HFFc6 (cell line): Measurements from ENCODE around the gene DSE. TPM values are rescaled to one million over a fixed set of nuclear protein-coding genes. Genes with fewer than 3 reads are reported as not detected.

Source experiments
- DNase-seq: peaks from one replicate; pipeline ENCODE4 v3.0.0-alpha.2; 2018
- H3K27ac Mint-ChIP-seq: 2 replicates; pipeline ENCODE4 v1.8.0; 2020; ENCODE audit warnings: mild to moderate bottlenecking, mixed read lengths
- H3K27me3 Mint-ChIP-seq: 2 replicates; pipeline ENCODE4 v1.8.0; 2021; ENCODE audit warnings: mild to moderate bottlenecking, moderate library complexity, mixed read lengths; ENCODE audit not compliant: insufficient read depth
- H3K36me3 Mint-ChIP-seq: 2 replicates; pipeline ENCODE4 v1.8.0; 2021; ENCODE audit warnings: low read depth, mixed read lengths
- H3K4me1 Mint-ChIP-seq: 2 replicates; pipeline ENCODE4 v1.8.0; 2020; ENCODE audit warnings: low read depth, mixed read lengths
- H3K4me3 Mint-ChIP-seq: 2 replicates; pipeline ENCODE4 v1.8.0; 2020; ENCODE audit warnings: mild to moderate bottlenecking, moderate library complexity, mixed read lengths
- H3K9me3 Mint-ChIP-seq: 2 replicates; pipeline ENCODE4 v1.8.0; 2020; ENCODE audit warnings: mild to moderate bottlenecking, mixed read lengths
- total RNA-seq, 6 experiments: library from RNA; stranded (reverse); fragmentation: NEBNext Ultra II Directional; extraction: Animal tissue kit (Norgen Biotek cat#: 25700); gene quantifications; 2 replicates in 1 of 6; 3 replicates in 5 of 6; pipeline ENCODE4 v1.2.3, GENCODE V29; 2021
- TF ChIP-seq, protein P1 (sequence below): fragments of 200-600 bp; sonication (generic); IDR thresholded peaks from 2 replicates; pipeline ENCODE4 v1.5.0; 2021; ENCODE audit warnings: antibody characterized with exemption, mild to moderate bottlenecking

The DSE gene
- total RNA-seq, 6 experiments from 2014 or later, result 86.7 to 110 (median 94.9) TPM

DNA sequence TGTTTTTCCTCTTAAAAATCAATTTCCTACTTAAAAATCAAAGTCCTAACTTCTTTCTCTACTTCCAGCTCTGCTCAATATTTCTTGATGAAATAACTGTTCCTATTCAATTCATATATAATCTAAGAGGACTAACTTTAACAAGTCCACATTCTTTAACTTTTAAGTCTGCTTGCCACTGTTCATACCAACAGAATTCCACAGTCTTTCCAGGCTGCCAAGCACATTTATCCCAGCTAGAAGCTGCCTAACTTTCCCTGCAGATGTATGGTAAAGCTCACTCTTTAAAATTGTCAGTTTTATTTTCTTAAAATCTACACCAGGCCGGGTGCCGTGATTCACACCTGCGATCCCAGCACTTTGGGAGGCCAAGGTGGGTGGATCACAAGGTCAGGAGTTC is 102.0 kb downstream of the DSE start:
- Mint-ChIP-seq H3K4me3 (no peak overlapping the region), H3K36me3 (no peaks in the 10 kb centered on the region; the same call in 1 of the 2 replicates), H3K27ac (no peak overlapping the region), H3K9me3 (no peaks in the 10 kb centered on the region), H3K27me3 (no peaks in the 10 kb centered on the region; the same call in 1 of the 2 replicates), H3K4me1 (peaks cover 28% of the 10 kb centered on the region)
- no peak for DNase-seq
- TF ChIP-seq, protein P1, sequence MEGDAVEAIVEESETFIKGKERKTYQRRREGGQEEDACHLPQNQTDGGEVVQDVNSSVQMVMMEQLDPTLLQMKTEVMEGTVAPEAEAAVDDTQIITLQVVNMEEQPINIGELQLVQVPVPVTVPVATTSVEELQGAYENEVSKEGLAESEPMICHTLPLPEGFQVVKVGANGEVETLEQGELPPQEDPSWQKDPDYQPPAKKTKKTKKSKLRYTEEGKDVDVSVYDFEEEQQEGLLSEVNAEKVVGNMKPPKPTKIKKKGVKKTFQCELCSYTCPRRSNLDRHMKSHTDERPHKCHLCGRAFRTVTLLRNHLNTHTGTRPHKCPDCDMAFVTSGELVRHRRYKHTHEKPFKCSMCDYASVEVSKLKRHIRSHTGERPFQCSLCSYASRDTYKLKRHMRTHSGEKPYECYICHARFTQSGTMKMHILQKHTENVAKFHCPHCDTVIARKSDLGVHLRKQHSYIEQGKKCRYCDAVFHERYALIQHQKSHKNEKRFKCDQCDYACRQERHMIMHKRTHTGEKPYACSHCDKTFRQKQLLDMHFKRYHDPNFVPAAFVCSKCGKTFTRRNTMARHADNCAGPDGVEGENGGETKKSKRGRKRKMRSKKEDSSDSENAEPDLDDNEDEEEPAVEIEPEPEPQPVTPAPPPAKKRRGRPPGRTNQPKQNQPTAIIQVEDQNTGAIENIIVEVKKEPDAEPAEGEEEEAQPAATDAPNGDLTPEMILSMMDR, result no peak

DNA sequence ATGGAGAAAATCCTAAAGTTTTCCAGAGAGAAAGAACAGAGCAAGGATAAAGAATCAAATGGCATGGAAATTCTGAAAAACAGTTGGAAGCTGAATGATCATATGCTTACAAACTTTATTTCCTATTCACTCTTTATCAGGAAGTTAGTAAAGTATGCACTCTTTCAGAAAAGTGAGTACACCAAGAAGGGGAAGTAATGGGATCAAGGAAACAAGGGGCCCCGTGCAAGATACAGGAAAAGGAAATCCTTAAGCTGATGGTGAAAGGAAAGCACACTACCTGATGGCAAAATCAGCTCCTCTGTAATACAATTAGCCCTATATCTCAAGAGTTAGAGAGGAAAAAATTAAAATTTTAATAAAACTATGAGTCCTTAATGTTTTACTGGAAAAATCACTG is 104.4 kb downstream of the DSE start:
- H3K9me3 Mint-ChIP-seq, result no peaks in the 10 kb centered on the region

DNA sequence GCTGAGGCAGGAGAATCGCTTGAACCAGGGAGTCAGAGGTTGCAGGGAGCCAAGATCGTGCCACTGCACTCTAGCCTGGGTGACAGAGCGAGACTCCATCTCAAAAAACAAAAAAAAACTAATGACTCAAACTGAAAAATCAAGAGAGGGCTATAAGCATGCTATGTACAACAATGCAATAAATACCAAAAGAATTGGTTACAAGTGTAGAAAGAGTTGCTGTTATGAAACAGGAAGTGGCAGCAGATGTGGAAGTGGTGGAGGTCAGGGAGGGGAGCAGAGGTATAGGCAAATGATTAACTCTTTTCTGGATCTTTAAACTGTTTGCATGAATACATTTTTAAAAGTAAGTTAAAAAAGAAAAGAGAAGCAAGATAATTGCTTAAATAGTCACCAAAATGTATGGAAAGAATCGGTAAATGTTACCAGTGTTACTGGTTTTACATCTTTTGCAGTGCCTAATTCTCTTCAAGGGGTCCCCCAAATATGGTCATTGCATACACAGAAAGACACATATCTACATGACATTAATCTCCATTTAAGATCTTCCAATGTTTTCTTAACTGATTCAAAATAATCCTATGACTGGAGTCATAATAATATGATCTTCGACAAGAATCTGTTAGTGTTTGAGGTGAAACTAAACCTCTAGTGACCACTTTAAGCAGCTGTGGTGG is 105.4 kb downstream of the DSE start:
- DNase-seq, result no peak
- Mint-ChIP-seq H3K4me3 (no peak overlapping the region; the same call in 1 of the 2 replicates), H3K27ac (no peak overlapping the region), H3K4me1 (peaks cover 28% of the 10 kb centered on the region), H3K36me3 (no peaks in the 10 kb centered on the region), H3K27me3 (no peaks in the 10 kb centered on the region), H3K9me3 (no peaks in the 10 kb centered on the region)
- TF ChIP-seq, protein P1, result no peak

More for the DNA sequence above, 104.4 kb downstream of the DSE start:
- no peak for DNase-seq
- Mint-ChIP-seq H3K36me3 (no peaks in the 10 kb centered on the region), H3K27ac (no peak overlapping the region), H3K27me3 (no peaks in the 10 kb centered on the region), H3K4me1 (peaks cover 28% of the 10 kb centered on the region), H3K4me3 (no peak overlapping the region)
- TF ChIP-seq, protein P1, result no peak

DNA sequence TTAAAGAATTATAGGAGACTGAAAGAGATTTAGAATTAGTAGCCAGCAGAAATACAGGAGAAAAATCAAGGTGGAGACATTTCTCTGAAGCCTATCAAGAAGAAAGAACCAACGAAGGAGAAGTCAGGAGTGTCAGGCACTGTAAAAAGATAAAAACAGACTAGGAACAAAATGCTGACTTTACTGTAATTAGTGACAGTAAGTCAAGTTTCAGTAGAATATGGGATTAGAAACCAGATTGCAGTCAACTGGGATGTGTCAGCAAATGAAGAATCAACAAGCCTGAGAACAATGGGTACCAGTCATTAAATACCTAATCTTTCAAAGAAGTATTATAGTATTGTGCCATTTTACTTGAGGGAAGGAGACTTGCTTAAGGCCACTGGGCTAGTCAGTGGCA is 112.0 kb downstream of the DSE start:
- Mint-ChIP-seq H3K4me3 (no peak overlapping the region), H3K27me3 (peaks cover 10% of the 10 kb centered on the region), H3K27ac (no peak overlapping the region), H3K4me1 (peaks cover 13% of the 10 kb centered on the region), H3K36me3 (no peaks in the 10 kb centered on the region), H3K9me3 (no peaks in the 10 kb centered on the region)
- TF ChIP-seq, protein P1, result no peak
- no peak for DNase-seq

DNA sequence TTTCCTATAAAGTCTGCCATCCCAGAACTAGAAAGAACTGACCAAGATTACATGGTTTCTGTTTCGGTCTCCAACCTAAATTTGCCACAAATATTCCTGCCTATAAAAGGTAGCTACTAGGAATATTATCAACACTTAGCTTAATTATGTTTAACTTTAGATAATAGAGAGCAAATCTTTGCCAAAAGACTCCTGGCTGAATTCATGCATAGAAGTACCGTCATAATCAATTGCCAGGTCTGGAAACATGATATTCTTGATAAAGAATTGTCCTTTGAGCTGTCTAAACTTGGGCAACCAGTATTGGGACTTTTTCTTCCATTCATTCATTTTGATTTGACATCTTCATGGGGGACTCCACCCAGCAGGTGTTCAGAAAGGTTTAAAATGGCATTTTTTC is 112.9 kb downstream of the DSE start:
- TF ChIP-seq, protein P1, result no peak
- peaks cover 10% of the 10 kb centered on the region for H3K27me3 Mint-ChIP-seq
- H3K4me1 Mint-ChIP-seq, result peaks cover 13% of the 10 kb centered on the region
- no peak for DNase-seq
- no peaks in the 10 kb centered on the region for H3K9me3 Mint-ChIP-seq
- no peak overlapping the region for H3K27ac Mint-ChIP-seq
- H3K4me3 Mint-ChIP-seq, result no peak overlapping the region
- no peaks in the 10 kb centered on the region for H3K36me3 Mint-ChIP-seq
